DMS 273 treated with DMSO at 0.1 percent for 48 hours (cell line): ENCODE data around the gene BTBD2.
"Not testable (repeated sequence)": the region's sequence is repeated elsewhere in the genome, so short reads cannot be mapped to it uniquely, and the experiment has no call there.

ENCODE experiments used
- DNase-seq: peaks from one replicate; lab custom pipeline; 2025; lab: John Stamatoyannopoulos, UW

Gene BTBD2

DNA sequence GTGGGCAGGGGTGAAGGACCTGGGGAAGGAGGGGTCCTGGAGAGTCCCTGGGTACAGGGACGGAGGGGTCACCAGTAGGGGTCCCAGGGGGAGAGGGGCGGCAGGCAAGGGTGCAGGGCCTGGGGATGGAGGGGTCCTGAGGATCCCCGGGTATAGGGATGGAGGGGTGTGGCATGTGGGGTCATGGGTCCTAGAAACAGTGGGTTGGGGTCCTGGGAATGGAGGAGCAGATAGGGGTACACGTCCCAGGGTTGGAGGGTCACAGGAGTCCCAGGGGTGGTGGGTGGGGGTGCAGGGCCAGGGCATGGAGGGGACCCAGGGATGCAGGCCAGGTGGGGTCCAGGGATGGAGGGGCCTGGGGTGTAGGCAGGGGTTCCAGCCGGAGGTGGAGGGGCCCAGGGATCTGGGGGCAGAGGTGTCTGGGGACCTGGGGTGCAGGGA, 1.4 kb downstream of the BTBD2 start:
- no peak for DNase-seq

DNA sequence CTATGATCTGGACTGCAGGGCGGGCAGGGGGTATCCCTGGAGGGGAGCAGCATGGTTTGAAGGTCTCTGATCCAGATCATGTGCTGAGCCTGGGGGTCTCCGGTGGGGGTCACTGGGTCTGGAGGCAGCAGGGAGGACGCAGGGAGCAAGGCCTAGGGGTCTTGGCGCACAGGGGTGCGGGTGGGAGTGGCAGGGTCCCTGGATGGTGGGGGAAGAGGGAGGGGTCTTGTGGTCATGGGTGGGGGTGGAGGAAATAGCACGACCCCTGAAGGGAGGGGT, 1.9 kb downstream of the BTBD2 start:
- DNase-seq = no peak

DNA sequence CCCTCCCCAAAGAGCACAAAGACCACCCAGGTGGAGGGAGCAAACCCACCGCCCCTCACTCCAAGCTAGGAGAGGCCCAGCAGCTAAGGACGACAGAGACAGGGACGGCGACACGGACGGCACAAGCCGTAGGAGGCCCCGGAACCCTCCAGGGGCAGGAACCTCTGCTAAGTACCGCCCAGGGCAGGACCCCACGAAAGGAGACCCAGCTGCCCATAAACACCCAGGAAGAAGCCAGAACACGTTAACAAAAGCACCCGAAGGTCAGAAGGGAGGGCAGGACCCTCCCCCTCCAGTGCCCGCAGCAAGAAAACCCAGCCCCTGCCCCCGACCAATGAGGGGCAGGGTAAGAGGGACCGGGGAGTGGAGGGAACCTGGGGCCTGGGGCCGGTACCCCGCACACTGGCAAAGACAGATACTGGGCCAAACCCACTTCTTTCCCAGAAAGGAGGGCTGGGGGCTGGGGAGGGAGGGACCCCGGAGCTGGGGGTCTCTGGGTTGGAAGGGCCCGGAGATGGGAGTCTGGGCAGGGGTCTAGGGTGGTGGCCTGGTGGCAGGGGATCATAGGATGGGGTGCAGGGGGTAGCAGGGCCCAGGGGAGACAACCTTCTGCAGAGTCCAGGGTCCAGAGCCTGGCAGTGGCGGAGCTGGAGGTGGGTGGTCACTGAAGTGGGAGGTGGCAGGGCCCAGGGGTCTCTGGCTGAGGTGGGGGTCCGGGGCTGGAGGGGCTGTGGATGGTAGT, 2.4 kb downstream of the BTBD2 start:
- DNase-seq = no peak

DNA sequence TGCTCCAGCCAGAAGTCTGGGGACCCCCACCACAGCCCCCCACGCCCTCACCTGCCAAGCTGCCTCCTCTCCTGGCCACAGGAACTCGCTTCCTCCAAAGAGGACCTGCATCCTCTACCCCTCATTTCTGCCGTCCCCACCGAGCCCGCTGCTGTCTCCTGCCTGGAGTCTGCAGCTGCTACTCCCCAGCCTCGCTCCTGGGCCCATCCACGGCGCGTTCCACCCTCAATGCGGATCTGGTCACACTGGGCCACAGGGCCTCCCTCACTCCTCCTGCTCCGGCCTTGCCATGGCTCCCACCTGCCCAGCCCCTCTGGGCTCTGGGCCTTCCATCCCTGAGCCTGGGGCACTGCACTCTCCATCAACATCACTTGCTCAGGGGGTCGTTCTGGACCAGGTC, 4.3 kb downstream of the BTBD2 start:
- DNase-seq = no peak

DNA sequence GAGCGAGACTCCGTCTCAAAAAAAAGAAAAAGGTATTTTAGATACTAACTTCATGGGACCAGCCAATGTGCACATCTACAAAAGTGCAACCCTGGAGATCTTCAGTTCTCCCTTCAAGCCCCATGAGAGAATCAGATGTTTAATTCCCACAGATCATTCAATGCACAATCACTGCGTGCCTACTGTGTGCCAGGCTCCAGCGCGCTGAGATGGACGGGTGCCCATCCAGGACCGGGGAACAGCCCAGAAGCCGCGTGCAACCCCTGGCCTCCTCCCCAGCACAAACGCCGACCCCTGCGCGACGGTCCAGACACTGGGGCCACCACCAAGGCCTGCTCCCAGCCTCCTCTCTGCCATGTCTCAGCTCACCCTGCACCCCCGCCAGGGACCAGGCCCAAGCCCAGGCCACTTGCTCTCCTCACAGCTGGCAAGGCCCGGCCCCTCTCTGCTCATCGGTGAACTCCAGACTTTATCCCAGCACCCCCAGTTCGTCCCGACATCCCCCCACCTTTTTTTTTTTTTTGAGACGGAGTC, 5.3 kb downstream of the BTBD2 start:
- DNase-seq = no peak

DNA sequence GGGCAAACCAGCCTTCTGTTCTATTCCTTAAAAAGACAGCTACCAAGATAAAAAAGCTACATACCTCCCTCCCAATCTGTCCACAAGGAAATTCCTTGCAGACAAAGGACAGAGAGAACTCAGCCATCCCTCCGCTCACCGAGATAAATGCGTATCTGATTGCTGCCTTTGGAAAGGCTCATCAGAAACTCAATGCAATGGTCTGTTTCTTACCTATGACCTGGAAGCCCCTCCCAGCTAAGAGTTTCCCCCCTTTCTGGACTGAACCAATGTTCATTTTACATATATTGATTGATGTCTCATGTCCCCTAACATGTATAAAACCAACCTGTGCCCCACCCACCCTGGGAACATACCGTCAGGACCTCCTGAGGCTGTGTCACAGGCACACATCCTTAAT, 11.6 kb downstream of the BTBD2 start:
- no peak for DNase-seq

DNA sequence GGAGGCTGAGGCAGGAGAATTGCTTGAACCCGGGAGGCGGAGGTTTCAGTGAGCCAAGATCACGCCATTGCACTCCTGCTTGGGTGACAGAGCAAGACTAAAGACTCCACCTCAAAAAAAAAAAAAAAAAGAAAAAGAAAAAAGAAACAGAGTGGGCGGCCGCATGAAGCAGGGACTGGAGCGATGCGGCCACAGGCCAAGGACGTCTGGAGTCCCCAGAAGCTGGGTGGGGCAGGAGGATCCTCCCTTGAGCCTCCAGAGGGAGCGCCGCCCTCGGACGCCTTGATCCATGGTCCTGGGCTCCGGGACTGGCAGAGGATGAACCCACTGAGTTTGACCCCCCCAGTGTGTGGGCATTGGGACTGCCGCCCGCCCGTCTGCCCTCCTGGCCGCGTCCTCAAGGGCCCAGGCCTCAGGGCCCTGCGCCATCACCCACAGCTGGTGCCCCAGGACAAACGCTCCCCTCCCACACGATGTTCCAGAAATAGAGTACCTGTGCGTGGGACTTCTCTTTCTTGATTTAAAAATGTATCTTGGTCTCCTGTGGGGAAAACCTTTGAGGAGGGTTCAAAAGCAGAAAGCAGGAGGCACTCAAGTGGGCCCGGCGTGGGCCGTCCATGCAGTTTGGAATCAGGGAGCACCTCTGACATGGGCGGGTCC, 15.5 kb downstream of the BTBD2 start:
- DNase-seq = no peak

DNA sequence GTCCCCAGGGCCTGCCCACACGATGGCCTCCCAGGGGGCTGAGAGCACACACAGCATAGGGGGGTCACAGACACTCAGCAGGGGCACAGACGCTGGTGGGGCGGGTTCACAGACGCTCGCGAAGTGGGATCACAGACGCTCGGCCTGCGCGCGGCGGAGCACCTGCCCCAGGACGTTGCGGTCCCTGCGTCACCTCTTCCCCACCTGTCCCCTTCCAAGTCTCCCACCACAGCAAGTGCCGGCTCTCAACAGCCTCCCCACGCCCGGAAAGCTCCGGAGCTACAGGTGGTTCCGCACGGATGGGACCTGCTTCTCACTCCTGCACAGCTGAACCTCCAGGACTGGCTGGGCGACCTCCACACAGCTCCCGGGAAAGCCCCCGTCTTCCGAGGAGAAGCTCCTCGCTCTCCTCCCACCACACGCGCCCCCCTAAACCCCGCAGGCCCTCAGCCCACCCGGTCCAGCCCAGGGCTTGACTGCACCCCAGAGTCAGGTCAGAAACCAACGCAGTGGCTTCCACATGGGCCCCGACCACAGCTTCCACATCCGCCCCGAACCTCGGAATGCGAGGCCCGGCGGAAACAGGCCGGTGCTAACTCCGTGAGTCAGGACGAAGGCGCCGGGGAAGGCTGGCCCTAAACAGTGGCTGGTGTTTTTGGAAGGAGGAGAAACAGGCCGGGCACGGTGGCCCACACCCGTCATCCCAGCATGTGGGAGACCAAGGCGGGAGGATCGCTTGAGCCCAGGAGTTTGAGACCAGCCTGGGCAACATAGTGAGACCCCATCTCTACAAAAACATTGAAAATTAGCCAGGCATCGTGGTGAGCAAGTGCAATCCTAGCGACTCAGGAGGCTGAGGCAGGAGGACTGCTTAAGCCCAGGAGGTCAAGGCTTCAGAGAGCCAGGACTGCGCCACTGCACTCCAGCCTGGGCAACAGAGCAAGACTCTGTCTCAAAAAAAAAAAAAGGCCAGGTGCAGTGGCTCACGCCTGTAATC, 16.5 kb downstream of the BTBD2 start:
- DNase-seq = no peak

DNA sequence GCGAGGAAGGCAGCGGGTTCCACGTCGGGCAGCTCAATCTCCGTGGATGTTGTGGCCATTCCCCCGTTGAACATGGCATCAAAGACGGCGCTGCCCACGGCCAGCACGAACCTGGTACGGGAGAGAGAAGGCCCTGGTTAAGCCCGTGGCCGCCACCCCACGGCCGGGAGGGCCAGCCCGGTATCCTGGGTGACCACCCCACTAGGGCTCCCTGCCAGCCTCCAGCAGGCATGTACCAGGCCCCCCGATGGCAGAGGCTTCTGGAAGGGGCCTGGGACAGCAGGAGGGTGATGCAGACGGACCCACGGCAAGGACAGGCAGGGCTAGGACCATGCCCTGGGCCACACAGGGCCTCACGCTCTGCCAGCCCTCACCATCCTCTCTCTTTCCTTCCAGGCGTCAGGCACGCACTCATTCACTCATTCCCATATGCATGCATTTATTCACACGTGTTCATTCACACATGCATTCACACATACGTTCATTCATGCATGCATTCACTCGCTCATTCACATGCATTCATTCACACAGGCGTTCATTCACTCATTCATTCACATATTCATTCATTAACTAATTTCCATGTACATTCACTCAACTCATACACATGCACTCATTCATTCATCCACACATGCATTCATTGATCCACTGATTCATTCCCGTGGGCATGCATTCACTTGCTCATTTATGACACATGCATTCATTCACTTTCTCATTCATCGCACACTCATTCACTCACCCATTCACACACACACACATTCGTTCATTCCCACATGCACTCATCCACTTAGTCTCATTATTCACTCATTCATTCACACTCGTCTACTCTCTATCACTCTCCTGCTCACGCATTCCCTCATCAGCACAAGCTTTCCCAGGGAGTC, 17.9 kb downstream of the BTBD2 start:
- no peak for DNase-seq

DNA sequence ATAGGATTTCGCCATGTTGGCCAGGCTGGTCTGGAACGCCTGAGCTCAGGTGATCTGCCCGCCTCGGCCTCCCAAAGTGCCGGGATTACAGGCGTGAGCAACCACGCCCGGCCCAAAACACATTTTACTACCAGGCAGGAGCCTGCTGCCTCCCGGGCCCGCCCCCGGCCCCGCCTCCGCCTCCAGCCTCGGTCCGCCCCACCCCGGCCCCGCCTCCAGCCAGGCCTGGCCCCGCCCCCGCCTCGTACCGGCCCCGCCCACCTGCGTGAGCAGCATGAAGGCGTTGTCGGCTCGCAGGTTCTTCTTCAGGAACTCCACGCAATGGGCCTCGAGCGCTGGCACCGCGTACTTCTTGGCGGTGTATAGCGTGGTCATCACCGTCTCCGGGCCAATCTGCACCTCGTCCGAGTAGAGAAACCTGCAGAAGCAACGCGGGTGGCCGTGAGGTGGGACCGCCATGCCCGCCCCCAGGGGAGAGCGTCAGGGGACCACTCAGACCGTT, 22.7 kb downstream of the BTBD2 start:
- DNase-seq = no peak

DNA sequence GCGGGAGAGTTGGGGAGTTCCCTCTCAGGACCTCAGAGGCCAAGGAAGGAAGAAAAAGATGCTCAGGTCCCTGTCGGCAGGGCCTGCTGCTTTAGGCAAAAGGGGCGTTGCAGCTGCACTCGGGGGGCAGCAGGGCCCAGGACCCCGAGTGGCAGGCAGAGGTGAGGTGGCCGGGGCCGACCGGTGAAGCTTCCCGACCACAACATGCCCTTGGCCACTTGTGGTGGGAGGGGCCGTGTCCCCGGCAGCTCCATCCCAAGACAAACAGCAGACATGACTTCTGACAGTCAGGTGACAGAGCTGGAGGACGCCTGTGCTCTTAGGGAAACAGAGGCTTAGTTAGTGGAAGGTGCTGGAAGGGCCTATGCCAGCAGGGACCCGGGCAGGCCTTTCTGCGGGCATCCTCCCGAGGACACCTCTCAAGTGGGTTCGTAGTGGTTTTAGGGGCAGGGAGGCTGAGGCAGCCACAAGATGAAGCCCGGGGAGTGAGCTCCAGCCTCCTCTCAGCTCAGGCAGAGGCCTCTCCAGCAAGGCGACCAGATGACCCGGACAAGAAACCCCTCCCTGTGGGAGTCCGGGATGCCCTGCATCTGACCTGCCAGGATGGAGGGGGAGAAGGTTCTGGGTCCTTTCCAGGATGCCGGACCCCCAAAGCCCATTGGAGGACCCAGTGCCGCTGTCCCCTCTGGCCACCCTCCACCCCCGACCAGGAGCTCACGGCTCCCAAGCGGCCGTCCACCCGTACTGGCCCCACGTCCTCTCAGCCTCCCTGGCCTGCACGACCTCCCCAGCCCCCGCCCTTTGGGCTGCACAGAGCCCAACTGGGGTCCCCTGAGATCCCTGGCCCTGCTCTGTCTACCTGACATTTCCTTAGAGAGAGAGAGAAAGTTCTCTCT, 24.2 kb downstream of the BTBD2 start:
- DNase-seq = no peak

DNA sequence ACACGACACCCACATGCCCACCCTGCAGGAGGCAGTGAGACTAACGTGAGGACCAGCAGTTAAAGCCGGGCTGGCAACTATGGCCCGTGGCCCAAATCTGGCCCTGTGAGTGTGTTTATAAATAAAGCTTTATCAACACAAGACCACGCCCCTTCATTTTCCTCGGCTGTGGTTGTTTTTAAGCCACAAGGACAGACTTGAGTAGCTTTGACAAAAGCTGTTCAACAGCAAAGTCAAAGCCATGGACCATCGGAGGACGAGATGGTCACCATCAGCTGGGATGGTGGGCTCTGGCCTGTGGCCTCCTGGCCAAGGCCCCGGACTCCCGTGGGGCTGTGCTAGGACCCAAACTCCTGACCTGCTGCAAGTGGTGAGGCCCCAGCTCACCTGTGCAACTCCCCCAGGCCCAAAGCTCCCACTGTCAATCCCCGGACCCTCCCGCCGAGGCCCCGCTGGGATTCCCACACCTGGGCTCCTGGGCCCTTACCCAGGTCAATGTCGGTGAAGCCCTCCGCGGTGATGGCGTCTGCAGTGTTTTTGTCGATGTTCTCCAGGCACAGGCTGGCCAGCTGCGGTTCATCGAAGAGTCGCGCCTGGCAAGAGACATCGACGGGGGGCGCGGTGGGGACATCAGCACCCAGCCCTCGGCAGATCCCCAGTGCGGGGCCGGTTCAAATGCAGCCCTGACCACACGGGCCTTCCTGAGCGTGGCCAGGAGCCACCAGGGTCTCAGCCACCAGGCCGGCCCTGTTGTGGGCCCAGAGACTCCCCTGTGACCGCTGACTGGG, 25.1 kb downstream of the BTBD2 start:
- no peak for DNase-seq

DNA sequence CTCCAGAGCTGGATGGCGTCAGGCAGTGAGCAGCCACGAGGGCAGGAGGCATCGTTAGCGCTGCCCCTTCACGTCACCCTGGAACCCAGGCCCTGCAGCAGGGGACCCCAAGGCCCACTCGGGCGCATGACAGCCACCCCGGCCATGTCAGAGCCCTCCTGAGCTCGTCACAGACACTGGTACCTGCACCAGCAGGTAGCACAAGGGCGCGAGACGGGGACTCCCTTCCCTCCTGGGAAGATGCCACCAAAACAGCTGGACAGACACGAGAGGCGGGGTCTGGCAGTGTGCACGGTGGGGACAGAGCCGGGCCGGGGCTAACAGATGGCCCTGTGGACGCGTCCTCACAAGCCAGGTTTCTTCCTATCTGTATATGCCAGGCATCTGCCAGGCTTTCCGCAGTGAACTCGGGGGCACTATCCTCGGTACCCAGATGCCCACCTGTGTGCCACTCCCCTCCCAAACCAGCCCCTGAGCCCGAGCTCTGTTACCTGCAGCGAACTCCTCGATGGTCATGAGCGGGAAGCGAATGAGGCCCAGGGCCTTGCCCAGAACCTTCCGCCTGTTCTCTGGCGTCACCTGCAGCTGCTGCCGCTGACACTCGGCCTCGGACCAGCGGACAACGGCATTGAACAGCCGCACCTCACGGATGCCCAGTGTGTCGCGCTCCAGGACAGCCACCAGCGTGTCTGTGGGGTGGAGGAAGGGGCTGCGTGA, 25.8 kb downstream of the BTBD2 start:
- no peak for DNase-seq

DNA sequence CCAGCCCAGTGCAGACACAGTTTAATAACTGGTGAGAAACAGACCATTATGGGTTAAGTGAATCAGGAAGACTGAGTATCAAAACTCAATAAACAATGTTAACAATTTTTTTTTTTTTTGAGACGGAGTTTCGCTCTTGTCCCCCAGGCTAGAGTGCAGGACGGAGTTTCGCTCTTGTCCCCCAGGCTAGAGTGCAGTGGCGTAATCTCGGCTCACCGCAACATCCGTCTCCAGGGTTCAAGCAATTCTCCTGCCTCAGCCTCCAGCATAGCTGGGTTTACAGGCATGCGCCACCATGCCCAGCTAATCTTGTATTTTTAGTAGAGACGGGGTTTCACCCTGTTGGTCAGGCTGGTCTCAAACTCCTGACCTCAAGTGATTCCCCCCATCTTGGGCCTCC, 27.1 kb downstream of the BTBD2 start:
- DNase-seq = not testable (repeated sequence)

DNA sequence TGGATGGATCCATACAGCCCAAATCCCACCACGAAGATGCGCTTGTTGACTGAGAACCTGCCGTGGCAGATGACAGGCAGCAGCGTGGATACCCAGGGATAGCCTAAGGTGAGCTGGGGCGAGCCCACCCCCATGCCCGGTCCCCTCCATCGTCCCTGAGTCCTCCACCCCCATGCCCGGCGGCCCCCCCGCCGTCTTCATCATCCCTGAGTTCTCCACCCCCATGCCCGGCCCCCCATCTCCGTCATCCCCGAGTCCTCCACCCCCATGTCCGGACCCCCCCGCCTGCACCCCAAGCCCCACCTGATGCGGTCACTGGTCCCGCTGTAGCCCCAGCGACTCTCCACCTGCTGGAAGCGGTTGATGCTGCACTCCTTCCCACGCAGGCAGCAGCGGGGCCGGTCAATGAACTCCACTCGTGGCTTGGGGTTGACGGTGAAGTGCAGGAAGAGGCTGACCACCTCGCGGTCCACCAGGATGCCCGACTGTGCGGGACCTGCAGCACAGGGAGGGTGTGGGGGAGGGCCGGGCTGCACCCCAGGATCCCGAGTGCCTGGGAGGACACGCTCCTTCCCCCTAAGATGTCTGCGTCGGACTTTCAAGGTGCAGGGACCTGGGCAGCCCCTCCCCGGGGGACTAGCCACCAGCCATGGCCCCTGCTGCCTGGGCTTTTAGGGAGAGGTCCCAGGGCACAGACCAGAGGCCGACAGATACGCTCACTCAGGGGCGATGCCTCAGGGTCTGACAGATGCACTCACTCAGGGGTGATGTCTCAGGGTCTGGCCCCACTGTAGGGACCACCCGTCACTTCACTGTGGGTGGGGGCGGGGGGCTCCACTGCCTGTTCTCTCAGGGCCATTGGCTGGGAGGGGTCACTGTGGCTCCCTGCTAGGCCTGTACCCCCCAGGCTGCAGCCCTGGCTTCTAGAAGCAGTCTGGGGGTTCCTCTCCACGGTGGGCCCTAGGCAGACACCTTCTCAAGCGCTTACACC, 28.0 kb downstream of the BTBD2 start:
- DNase-seq = no peak

DNA sequence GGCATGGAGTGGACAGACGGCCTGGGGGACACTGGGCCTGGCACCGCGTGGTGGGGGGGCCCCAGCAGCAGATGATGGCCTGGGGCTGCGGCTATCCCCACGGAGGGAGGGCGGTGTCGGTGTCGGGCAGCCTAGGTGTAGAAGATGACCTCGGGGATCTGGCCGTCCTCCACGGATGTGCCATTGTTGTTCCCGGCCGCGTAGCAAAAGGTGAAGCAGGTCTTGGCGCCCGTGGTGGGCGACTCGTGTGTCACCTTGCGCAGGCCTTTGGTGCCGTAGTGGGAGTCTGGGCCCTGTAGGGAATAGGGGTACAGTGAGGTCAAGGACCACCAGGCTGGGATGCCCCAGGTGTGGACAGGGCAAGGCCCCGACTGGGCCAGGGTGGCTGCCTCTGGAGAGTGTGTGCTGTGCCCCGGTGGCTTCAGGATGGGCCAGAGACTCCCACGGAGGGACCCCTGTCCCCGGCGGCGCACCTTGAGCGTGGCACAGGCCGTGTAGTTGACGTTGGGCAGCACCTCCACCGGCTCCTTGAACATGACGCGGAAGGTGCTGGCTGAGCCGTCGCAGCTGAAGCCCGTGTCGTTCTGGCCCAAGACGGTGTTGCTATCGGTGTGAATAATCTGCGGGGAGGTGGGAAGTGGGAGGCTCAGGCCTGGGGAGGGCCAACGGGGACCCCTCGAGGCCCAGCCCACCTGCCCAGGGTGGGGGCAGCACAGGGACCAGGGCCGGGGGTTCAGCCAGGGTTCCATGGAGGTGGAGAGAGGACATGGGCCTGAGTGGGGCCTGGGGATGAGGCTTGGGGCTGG, 29.0 kb downstream of the BTBD2 start:
- DNase-seq = no peak
